Activated CD8-positive, alpha-beta memory T cell treated with anti-CD3 and anti-CD28 coated beads, Interleukin-2, amount 50 U/mL, for 24 hours (primary cell): ENCODE results near the gene CLMP.
"Not testable (repeated sequence)": the region's sequence is repeated elsewhere in the genome, so short reads cannot be mapped to it uniquely, and the experiment has no call there.

Experiments used
- DNase-seq: peaks from one replicate; pipeline ENCODE4 v3.0.0-alpha.2; 2020; ENCODE audit errors: extremely low read depth

Gene CLMP

DNA sequence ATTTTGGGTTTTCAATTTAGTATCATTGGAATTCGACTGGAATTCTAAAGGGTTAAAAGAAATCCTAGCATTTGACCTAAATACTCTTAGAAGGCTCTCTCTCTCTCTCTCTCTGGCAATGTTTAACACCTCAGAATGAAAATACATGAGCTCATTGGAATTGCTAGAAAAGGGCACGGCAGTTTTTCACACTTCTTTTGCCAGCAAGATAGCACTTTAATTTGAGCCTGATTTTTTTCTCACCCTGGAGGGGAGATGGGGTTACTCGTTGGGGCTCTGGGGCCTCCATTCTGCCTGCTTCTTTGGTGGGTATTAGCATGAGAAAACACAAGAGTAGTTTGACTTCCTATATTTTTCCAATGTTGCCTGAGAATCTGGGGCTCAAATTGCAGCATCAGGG, 22.8 kb upstream of the CLMP start:
- no peak for DNase-seq

DNA sequence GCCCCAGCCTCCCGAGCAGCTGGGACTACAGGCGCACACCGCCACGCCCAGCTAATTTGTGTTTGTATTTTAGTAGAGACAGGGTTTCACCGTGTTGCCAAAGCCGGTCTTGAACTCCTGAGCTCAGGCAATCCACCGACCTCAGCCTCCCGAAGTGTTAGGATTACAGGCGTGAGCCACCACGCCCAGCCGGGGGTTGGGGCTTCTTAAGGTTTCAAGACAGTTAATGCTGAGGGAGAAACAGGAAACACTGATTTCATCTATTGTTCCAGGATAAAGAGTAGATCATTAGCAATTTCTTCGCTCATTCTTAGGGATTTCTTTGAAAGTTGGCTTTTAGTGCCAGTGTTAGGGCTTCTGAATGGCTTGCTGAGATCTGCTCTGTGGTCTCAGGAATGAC, 21.2 kb upstream of the CLMP start:
- no peak for DNase-seq

DNA sequence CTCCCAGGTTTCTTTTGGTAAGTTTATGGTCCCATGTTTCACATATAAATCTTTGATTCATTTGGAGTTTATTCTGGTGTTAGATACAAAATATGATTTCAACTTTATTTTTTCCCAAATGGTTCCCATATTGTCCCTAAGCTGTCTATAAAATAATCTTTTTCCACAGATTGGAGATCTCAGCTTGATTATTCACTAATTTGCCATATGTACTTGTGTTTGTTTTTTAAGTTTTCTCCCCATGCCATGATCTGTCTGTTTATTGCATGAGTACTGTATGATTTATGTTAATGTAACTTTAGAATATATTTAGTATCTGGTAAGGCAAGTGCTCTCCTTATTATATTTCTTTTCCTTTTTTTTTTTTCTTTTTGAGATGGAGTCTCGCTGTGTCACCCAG, 19.9 kb upstream of the CLMP start:
- DNase-seq, result no peak

DNA sequence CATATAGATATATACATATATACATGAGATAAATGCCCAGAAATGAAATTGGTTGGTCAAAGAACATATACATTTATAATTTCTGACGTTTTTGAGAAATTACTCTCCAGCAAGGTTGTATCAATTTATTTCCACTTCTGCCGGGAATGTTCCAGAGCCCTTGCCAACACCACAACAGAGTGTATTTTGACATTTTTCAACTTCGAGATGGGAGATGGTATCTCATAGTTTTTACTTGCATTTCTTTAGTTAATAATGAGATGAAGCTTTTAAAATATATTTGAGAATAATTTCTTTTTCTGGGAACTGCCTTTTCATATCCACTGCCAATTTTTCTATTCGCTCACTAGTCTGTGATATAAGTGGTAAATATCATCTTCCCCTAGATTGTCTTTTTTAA, 19.3 kb upstream of the CLMP start:
- DNase-seq, result no peak

DNA sequence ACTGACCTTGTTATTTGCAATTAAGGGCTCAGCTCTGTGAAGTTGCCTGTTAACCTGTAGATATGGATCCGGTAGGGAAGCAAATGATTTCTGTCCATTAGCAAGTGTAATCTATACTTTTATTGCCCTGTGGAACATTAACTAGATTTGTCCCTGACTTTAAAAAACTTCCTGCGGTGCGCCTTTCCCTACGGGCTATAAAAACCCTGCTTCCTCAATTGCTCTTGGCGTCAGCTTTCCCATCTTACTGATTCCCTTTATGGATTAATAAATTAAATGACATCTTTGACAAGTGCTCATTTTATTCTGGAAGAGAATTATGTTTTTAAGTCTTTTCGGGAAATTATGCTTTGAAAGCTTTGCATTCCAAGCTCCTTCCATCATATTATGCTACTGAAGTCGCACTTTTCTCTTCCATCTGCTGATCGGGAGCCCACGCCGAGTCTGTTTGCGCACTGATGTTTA, 18.3 kb upstream of the CLMP start:
- no peak for DNase-seq

DNA sequence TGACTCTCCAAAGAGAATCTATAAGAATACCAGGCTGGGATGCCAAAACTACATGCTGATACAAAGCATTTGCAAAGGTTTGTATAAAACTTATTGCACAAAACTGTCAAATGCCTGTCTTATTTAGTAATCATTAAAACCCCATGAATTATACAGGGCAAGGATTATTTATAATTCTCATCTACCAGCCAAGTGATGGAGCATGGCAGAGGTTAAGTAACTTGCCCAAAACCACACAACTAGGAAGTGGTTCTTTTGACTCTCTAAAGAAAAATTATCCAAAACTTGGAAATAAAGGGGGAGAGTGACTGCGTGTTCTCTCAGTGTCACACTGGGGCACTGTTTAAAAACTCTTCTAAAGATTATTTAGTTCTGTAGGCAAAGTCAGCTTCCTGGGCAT, 17.4 kb upstream of the CLMP start:
- DNase-seq, result no peak

DNA sequence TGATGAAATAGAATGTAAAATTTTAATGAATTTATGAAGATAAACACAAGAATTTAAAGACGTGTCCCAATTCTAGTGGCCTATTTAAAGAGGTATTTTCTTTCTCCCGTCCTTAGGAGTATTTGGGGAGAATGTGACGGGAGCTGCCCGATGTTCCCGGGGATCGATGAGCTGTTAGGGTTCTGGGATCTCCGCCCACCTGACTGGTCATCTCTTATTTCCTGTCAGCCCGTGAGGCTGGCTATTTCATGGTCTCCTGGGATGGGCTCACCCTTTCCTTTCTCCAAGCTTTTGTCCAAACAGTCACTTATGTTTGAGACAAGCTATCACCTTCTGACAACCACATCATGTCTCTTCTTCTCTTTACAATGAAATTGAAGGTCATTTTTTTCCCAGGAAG, 16.9 kb upstream of the CLMP start:
- no peak for DNase-seq

DNA sequence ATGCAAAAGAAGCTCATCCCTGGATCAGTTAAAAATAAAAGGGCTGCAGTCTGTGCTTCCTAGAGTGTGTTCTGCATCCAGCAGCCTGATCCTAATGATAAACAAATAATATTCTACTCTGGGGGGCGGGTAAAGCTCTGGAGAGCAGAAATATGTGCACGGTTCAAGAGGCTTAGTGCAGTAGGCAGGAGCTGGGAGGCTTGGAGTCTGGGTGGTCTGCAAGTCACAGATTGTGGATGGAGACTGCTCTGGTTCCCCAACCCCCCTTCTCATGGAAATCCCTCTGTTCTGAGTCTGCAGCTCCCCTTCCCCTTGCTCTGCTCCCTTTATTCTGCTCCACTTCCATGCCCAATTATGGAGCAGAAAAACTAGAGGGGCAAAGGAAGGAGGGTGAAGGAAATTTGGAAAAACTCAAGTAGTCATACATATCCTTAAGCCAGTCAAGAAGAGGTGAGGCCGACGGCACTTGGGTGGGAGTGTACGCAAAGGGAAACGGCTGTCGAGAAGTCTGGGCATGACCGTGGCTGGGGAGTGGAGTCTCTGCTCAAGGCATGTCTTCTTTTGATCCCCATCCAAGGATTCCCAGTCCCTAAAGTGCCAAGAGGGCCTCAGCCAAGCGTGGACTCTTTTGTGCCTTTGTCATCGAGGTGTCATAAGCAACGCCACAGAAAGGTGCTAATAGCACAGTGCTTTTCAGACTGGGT, 16.3 kb upstream of the CLMP start:
- DNase-seq, result no peak

DNA sequence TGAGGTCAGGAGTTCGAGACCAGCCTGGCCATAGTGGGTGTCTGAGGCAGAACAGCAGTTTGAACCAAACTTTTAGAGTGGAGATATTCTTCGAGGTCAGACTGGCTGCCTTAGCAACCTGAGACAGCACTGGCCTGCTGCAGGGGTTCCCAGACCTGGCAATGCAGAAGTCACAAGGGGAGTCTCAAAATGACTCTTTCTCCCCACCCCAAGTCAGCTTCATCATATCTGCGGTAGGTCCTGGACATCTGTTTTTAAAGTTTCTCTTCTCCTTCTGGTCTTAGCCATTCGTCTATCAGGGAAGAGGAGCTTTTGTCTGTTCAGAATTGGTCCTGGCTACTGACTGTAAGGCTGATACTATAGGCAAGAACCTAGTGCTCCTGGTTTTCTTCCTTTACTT, 14.5 kb upstream of the CLMP start:
- no peak for DNase-seq

DNA sequence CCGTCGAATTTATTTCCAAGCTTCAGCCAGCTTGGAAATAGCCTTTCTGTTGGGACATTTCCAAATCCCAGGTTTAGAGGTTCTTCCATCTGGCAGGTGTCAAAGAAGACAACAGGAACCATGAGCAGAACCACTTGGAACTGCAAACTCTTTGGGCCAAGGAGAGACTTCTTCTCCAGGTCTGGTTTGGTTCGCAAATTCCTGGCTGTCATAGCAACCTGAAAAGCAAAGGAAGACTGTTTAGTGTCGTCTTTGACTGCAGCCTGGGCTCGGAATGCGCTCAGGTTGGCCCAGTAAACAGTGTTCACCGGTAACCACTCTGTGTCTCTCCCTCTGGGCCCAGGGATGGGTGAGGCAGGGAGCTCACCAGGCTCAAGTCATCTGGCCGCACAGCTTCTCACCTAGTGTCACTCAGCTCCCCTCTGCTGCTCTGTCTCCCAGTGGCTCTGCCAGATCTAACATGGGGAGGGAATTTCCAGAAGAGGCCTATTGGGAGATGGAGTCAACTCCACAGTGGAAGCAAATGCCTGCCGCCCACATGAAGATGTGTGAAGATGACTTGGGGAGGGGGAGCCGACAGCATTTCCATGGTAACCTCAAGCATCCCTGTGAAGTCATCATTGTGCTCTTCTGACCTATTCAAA, 11.9 kb upstream of the CLMP start:
- no peak for DNase-seq

DNA sequence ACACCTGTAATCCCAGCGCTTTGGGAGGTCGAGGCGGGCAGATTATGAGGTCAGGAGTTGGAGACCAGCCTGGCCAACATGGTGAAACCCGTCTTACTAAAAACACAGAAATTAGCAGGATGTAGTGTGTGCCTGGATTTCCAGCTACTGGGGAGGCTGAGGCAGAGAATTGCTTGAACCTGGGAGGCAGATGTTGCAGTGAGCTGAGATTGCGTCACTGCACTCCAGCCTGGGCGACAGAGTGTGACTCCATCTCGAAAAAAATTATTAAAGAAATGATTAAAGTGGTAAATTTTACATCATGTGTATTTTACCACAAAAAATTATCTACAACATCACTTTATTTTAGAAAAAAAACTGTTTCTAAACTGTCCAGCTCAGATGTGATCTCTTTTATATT, 11.0 kb upstream of the CLMP start:
- not testable (repeated sequence) for DNase-seq

DNA sequence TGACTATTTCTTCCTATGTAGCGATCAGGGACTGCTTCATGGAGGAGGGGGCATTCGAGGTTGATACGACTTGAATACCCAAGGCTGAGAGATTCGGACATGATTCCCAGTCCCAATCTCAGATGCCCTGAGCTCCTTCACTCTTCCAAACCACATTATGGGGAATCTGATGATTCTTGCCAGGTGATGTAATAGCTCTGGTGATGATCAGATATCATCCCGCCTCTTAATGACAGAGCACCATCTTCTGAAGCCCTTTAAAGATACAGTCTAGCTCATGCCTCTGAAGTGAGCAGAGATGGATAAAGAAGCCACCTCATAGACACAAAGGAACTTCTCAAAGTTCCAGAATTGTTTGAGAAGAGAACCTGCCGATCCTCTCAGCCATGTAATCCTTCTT, 8.9 kb upstream of the CLMP start:
- DNase-seq, result no peak

DNA sequence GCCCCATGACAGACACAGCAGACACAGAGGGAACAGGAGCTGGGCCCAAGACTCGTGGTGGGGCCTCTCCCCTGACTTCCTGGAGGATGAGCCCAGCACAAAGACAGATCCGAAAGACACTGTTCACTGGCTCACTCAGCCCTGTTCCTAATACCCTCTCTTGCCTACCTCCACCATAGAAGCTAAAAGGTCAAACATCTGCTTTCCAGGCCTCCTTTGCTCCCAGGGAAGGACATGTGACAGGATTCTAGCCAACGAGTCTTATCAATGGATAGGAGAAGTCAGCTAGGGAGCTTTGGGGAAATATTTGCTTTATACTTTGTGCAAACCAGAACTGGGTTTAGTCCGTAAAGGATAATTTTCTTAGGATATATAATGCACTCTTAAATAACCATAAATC, 8.4 kb upstream of the CLMP start:
- DNase-seq, result no peak

DNA sequence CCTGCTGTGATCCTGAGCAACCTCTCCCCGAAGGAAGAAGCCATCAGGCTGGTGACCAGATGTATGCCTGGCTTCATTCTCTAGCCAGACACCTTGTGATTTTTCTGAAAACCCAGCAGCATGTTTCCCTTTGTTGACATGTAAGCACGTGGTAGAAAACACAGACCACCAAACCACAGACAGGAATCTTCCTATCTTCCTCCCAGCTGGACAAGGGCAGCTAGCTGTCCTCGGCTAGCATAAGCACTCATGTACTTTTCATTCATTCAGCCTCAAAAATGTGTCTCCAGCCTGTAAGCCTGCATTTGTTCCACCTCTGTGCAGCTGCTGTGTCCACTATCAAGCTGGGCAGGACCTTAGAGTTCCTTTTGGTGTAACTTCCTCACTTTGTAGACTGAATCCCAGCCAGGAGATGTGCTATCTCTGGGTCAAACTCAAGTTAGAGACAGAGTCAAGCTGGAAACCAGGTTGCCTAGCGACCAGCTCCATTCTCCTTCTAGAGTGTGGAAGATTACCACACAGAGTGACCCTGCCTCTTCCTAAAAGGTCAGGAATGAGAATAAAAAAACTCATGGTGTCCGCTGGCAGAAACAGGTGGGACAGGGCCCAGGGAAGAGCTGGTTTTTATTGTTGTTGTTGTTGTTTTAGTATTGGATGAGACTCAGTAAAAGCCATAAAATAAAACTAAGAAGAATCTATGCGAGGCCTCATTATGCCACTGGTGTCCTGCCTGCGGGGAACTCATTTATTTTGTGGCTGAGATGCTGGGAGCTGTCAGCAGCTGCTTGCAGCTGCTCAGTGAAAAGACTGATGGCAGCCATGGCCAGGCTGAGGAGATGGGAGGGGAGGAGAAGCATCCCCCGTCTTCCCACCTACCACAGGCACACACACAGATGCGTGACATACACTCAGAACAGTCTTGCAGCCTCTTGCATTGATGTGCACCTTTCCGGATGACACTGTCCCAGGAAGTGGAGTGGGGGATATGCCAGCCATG, 7.4 kb upstream of the CLMP start:
- no peak for DNase-seq

DNA sequence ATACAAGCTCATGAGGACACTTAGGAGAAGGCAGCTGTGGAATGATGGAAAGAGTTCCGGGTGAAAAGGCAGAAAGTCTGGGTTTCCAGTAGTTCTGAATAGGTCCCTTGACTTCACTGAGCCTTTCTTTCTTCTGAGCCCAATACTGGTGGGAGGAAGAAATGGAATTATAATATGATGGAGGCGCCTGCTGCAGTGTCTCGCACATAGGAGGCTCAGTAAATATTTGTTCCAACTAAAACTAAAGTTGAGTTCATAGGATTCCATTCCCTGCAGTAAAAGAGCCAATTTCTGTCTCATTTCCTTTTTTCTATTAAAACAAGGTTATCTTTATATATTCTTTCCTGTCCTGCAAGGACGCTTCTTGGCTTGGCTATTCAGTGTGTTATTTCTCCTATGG, 5.2 kb upstream of the CLMP start:
- no peak for DNase-seq

DNA sequence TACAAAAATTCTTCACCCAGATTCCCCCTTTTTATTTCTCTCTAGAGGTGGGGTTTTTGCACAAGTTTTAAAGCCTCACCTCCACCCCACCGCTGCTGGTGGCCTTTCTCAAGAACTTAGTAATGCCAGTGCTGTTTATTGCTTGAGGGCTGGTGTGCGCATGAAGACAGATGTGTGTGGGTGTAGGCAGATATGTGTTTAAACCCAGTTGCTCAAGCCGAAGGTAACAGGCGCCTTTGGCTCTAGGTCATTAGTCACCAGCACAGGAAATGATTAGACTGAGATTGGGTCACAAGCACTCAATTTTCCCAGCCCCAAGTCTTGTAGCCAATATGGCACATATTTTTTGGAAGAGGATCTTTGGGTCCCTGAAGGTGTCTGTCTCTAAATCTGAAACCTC, 2.7 kb upstream of the CLMP start:
- no peak for DNase-seq

DNA sequence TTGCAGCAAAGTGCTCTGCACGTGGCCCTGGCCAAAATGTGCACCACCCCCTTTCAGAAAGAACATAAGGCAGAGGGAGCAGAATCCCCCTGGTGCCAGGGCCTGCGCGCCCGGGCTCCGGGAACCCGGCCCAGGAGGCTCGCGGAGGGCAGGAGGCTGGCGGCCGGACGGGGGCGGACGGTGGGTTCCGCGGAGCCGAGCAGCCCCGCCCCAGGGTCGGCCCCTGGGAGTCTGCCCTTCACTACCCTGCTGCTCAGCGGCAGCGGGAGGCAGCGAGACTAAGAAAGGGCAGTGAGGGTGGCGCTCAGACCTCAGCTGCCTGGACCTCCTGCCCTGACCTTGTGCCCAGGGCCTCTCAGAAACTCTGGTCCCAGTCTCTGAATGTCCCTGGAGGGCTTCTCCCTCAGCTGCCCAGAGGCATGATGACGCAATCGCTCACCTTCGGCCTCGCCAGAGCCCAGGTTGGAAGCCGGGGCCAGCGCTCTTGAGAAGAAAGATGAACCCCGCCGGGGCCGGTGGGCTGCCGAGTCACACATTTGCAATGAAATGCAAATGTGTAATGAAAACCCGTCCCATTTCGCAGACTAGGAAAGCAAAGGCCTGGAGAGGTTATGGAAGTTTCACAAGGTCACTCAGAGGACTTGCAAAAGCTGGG, 1.1 kb upstream of the CLMP start:
- no peak for DNase-seq

DNA sequence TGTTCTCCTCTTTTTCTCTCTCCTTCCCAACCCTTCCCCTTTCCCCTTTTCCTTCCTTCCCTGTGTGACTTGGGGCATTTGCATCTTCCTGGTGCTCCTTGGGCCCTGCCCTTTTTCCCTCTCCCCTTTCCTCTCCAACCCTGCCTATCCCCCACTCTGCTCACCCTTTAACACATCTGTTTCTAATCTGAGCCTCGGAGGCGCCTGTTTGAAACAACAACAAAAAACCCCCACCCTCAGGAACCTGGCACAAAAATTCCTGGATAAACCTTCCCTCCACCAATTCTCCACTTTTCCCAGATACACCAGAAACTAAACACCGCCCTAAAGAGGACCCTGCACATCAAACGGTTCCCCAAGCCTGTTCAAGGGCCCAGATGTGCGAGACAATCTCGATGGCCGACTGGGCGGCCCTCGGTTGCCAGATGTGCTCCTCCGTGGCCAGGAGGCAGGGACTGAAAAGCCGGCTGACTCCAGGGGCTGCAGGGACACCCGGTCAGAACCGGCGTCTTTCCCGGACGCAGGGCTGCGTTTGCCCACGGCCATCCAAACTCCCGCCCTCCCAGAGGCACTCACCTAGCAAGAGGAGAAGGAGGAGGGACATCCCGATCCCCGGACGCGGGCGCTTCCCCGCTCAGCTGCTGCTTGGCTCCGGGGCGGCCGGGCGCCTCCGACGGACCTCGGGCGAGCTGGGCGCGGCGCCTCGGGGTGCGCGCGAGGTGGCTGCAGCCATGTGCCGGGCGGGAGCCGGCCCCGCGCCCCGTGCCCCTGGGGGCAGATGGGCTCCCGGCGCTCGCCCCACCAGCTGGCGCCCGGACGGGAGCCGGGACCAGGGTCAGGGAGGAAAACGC, 486 bp downstream of the CLMP start:
- no peak for DNase-seq

DNA sequence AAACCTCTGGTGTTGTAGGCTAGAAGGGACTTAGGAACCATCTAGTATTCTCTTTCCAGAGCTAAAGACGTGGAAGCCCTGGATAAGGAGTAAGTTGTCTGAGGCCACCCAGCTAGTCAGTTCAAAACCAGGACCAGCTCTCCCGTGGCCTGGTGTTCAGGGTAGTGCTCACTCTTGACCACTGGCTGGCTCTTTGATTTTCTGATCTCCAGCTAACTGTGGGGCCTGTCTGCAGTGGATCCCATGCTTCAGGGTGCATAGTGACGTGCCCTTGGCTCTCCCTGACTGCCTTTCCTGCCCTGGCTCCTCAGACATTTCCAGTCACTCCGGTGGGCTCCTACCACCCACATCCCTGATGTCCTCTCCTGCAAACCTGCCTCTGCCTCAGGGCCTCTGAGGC, 1.3 kb downstream of the CLMP start:
- no peak for DNase-seq

DNA sequence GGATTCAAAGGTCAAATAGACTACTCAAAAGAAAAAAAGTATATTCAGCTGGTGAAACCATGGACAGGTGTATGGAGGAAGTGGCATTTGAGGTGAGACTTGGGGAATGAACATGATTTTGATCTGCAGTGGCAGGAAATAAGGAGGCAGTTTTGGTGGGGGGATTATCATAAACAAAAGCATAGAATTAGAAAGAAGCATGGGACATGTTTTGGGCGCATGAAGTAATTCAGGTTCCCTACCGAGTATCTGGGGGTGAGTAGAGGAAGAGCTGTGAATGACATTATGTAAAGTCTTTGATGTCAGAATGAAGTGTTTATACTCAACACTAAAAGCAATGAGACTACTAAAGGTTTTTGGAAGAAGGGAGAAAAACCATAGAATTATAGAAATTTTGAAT, 3.1 kb downstream of the CLMP start:
- DNase-seq, result no peak

DNA sequence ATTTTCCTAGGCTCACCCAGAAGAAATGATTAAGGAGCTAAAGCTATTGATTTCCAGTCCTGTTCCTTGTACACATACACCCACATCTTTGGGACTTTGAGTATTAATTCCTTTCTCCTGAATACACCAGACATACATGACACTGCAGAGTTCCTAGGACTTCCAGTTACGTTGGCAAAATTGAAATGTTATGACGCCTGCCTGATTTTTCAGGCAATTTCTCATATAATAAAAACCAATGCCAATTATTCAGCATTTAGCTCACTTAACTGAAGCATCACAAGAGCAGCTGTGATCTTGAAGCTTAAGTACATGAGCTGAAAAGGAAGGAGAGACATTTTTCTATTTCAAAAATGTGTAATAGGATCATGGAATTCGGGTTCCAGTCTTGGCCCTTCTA, 4.5 kb downstream of the CLMP start:
- DNase-seq, result no peak
